IPS-18a (cell line): ENCODE data around the gene TPM3.
"Not testable (repeated sequence)": the region's sequence is repeated elsewhere in the genome, so short reads cannot be mapped to it uniquely, and the experiment has no call there.

Experiments used
- H3K27ac ChIP-seq: one replicate; pipeline ENCODE4 v1.5.1; 2013; ENCODE audit warnings: low read length
- H3K27me3 ChIP-seq: one replicate; pipeline ENCODE4 v1.6.1; 2013; ENCODE audit warnings: mild to moderate bottlenecking, low read length; ENCODE audit not compliant: control insufficient read depth, insufficient read depth
- H3K36me3 ChIP-seq: one replicate; pipeline ENCODE4 v1.6.1; 2013; ENCODE audit warnings: low read depth, low read length; ENCODE audit not compliant: control insufficient read depth
- H3K4me1 ChIP-seq: one replicate; pipeline ENCODE4 v1.6.1; 2013; ENCODE audit warnings: low read depth, low read length; ENCODE audit not compliant: control insufficient read depth
- H3K4me3 ChIP-seq: one replicate; pipeline ENCODE4 v1.5.1; 2013; ENCODE audit warnings: low read length
- H3K9ac ChIP-seq: one replicate; pipeline ENCODE4 v1.6.1; 2013; ENCODE audit warnings: mild to moderate bottlenecking, low read length, moderate library complexity
- H3K9me3 ChIP-seq: one replicate; pipeline ENCODE4 v1.6.1; 2013; ENCODE audit warnings: low read depth, low read length; ENCODE audit not compliant: control insufficient read depth

TPM3 gene

DNA sequence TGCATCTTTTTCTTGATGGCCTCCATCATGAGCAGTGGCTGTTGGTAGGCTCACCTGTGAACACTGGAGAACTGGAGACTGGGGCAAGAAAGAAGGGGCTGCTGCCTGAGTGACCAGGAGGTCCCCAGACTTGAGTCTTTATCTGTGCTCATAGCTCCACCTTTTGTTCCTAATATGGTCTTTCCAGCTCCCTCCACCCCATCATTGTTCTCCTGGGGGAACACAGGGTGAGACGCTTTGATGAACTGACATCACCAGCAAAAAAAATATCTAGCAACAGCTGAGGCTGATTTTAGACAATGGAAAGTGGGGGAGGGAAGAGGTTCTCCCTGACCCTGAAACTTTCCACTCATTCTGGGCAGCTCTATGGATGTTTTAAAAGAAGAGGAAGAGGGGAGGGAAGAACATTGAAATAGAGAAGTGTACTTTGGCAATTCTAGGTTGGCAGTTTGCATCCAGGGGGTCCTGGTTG lies at the start of gene TPM3:
Gene TPM3, minus strand, starts transcription at position 111 of the 472 bp plus-strand sequence. Its CDS starts 82 bp downstream, at position 29.
- Histone ChIP-seq H3K9ac (no peak within 1 kb of the TSS), H3K4me3 (no peak within 1 kb of the TSS), H3K27me3 (no peaks in the 10 kb centered on the region), H3K9me3 (no peaks in the 10 kb centered on the region), H3K27ac (no peak within 1 kb of the TSS), H3K36me3 (no peaks in the 10 kb centered on the region), H3K4me1 (peaks cover 9% of the 10 kb centered on the region)

DNA sequence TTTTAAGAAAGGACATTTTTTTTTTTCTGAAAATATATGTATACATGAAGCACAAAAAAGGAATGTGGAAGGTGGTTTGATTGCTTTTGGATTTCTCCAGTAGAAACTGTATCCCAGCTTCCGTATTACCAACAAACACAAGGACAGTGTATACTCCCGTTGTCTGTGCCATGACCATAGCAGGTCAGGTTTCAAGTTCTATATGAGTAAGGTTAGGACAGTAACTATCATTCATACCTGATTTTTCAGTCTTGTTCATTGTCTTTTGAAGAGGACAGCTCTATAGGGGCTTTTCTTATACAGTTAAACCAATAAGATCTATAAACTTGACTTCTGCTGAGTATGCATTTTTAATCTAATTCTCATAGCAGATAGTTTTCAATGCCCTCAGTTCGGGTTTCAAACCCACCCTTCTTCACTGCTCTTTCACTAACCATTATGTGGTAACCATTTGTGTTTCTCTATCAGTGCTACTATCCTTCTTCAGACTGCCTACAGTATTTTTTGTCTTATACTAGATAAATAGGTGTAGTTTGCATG lies 48.5 kb upstream of the TPM3 start:
- Histone ChIP-seq H3K4me3 (no peak overlapping the region), H3K9ac (no peak overlapping the region), H3K36me3 (peaks cover 96% of the 10 kb centered on the region), H3K9me3 (no peaks in the 10 kb centered on the region), H3K27me3 (no peaks in the 10 kb centered on the region), H3K4me1 (no peaks in the 10 kb centered on the region), H3K27ac (no peak overlapping the region)

DNA sequence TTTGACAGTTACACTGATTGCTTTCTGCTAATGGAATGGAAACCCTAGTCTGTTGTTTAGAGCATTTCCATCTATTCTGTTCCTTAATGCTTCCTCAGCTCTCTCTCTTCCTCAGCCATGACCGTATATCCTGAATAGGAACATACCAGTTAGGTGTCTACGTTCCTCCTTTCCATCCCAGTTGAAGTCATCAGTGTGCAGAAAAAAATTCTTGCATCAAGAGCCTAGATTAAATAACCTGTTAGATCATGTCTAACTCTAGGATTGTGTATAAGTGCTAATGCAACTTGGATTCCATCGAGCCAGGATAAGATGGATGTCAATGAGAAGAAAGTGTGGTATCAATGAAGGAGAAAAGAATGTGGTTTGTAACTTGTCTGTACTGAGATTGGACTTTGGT lies 47.6 kb upstream of the TPM3 start:
- Histone ChIP-seq H3K9ac (no peak overlapping the region), H3K9me3 (no peaks in the 10 kb centered on the region), H3K4me3 (no peak overlapping the region), H3K36me3 (peaks cover 96% of the 10 kb centered on the region), H3K4me1 (no peaks in the 10 kb centered on the region), H3K27ac (no peak overlapping the region), H3K27me3 (no peaks in the 10 kb centered on the region)

DNA sequence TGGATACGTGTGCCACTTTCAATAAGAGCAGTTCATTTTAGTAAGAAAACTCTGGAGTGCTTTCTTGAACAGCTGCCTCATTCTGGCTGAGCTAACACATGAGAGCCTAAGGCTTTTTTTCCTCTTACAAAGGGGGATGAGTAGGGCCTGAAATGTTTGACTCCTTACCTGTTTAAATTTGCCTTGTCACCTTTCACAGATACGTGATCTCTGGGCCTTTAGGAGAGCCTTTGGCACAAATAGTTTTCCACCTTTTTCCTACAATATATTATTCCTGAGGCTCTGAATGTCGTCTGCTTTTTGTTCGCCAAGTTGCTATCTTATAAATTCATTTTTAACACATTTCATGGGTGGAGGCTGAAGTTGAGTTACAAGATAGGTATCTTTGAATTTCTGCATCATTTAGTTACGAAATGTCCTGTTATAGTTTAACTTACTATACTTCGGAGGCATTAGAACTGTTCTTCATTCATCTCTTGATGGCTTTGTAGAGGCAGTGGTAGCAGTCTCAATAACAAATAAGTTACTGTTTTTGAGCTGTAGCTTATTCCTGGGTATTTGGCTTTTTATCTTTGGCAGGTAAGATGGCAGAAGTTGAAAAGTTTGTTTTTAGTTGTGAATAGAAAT lies 46.1 kb upstream of the TPM3 start:
- H3K27ac ChIP-seq = no peak overlapping the region
- no peaks in the 10 kb centered on the region for H3K27me3 ChIP-seq
- no peaks in the 10 kb centered on the region for H3K9me3 ChIP-seq
- H3K9ac ChIP-seq = no peak overlapping the region
- H3K4me1 ChIP-seq = no peaks in the 10 kb centered on the region
- H3K4me3 ChIP-seq = no peak overlapping the region
- peaks cover 89% of the 10 kb centered on the region for H3K36me3 ChIP-seq

DNA sequence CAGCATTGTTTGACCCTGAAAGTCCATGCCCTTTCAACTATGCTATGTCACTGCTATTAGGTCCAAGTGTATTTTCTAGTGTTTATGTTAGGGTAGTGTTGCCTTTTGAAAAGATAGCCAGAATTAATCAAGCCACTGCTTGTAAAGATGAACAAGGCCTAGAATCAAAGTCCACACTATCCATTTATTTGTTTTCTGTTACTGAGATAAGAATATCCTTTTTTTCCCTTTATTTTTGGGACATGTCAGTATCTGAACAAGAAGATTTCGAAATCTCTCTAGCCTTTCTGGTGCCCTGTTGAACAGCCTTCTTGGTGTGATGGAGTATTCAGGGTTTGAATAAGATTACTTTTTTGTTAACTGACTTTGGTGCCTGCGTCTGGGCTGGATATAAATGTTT lies 45.5 kb upstream of the TPM3 start:
- no peaks in the 10 kb centered on the region for H3K9me3 ChIP-seq
- no peak overlapping the region for H3K4me3 ChIP-seq
- H3K27ac ChIP-seq = no peak overlapping the region
- H3K4me1 ChIP-seq = no peaks in the 10 kb centered on the region
- no peak overlapping the region for H3K9ac ChIP-seq
- no peaks in the 10 kb centered on the region for H3K27me3 ChIP-seq
- H3K36me3 ChIP-seq = peaks cover 87% of the 10 kb centered on the region

DNA sequence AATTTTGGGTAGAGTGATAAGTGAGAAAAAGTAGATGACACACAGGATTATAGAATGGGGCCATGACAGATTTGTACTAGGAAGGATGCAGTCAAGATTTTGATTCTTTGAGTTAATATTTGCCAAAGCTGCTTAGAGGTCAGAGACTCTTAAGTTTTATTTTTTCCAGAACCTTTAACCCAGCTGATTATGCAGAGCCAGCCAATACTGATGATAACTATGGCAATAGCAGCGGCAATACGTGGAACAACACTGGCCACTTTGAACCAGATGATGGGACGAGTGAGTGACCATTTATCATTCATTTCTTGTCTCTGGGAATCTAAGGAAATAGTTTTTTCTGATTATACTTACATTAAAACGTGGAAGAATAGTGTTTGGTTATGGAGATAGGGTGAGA lies 45.0 kb upstream of the TPM3 start:
- Histone ChIP-seq H3K36me3 (peaks cover 85% of the 10 kb centered on the region), H3K9ac (no peak overlapping the region), H3K9me3 (no peaks in the 10 kb centered on the region), H3K4me3 (no peak overlapping the region), H3K27me3 (no peaks in the 10 kb centered on the region), H3K4me1 (no peaks in the 10 kb centered on the region), H3K27ac (no peak overlapping the region)

DNA sequence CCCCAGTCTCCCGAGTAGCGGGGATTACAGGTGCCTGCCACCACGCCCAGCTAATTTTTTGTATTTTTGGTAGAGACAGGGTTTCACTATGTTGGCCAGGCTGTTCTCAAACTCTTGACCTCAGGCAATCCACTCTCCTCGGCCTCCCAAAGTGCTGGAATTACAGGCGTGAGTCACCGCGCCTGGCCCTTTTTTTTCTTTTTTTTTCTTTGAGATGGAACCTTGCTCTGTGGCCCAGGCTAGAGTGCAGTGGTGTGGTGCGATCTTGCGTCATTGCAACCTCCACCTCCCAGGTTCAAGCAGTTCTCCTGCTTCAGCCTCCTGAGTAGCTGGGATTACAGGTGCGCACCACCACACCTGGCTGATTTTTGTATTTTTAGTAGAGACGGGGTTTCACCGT lies 41.2 kb upstream of the TPM3 start:
- H3K9ac ChIP-seq, H3K4me1 ChIP-seq, H3K9me3 ChIP-seq, H3K27ac ChIP-seq, H3K27me3 ChIP-seq, H3K4me3 ChIP-seq: not testable (repeated sequence)
- H3K36me3 ChIP-seq = peaks cover 87% of the 10 kb centered on the region

DNA sequence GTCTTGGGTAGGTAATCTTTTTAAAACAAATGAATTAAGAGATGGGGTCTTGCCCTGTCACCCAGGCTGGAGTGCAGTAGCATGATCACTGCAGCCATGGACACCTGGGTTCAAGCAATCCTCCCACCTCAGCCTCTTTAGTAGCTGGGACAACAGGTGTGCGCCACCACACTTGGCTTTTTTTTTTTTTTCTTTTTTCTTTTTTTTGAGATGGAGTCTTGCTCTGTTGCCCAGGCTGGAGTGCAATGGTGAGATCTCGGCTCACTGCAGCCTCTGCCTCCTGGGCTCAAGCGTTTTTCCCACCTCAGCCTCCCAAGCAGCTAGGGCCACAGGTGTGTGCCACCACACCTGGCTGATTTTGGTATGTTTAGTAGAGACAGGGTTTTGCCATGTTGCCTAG lies 39.2 kb upstream of the TPM3 start:
- not testable (repeated sequence) for H3K4me3 ChIP-seq, H3K4me1 ChIP-seq, H3K27me3 ChIP-seq, H3K9me3 ChIP-seq, H3K9ac ChIP-seq, H3K27ac ChIP-seq
- H3K36me3 ChIP-seq = peaks cover 86% of the 10 kb centered on the region

DNA sequence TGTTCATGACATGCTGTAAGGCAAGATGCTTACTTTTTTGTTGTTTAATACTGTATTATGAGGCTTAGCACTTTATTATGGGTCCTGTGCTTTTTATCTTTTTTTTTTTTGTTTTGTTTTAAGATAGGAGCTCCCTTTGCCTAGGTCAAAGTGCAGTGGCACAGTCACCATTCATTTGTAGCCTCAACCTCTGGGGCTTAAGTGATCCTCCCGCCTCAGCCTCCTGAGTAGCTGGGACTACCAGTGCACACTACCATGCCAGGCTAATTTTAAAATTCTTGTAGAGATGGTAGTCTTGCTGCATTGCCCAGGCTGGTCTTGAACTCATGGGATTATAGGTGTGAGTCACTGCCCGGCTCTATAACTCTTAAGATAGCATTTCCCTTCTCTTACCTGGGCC lies 33.5 kb upstream of the TPM3 start:
- peaks cover 60% of the 10 kb centered on the region for H3K36me3 ChIP-seq
- no peaks in the 10 kb centered on the region for H3K9me3 ChIP-seq
- peaks cover 5% of the 10 kb centered on the region for H3K4me1 ChIP-seq
- H3K9ac ChIP-seq = no peak overlapping the region
- H3K27ac ChIP-seq = no peak overlapping the region
- no peak overlapping the region for H3K4me3 ChIP-seq
- no peaks in the 10 kb centered on the region for H3K27me3 ChIP-seq

DNA sequence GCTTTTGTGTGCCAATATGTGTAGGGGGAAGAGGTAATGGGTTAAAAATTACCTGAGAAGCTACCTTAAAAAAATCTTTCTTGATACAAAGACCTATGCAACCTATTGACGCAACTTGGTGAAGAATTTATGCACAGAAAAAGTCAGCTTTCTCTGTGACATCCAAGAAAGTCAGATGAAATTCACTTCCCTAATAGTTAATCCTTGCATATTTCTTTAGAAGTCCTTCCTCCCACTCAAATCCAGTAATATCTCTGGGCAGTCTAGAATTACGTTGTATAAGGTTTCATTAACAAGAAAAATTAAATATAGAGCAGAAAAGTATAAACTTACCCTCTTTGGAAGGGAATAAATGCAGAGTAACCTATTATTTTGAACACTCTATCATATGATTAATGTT lies 31.7 kb upstream of the TPM3 start:
- Histone ChIP-seq H3K9ac (peak overlapping the region; percentile 88), H3K4me3 (peak overlapping the region; percentile 82), H3K36me3 (peaks cover 50% of the 10 kb centered on the region), H3K9me3 (no peaks in the 10 kb centered on the region), H3K27ac (no peak overlapping the region), H3K4me1 (peaks cover 12% of the 10 kb centered on the region), H3K27me3 (no peaks in the 10 kb centered on the region)

DNA sequence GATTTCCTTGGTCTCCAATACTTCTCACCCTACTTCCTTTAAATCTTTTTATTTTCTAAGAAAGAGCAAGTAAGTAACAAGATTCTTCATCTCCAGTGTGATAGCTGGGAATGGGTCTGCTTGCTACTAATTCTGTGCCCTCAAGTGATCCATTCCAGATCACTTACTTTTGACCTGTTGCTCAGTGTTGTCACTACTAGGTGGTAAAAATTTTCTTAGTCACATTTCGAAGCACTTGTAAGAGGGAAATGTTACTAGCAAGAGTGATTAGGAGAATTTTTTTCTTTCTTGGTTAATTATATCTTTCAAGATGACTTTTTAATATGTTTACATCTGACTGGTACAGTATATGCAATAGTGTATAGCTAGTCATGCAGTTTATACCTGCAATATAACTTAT lies 31.0 kb upstream of the TPM3 start:
- peak overlapping the region; percentile 82 for H3K4me3 ChIP-seq
- peak overlapping the region; percentile 88 for H3K9ac ChIP-seq
- no peak overlapping the region for H3K27ac ChIP-seq
- H3K36me3 ChIP-seq = peaks cover 51% of the 10 kb centered on the region
- no peaks in the 10 kb centered on the region for H3K9me3 ChIP-seq
- peaks cover 15% of the 10 kb centered on the region for H3K4me1 ChIP-seq
- no peaks in the 10 kb centered on the region for H3K27me3 ChIP-seq

DNA sequence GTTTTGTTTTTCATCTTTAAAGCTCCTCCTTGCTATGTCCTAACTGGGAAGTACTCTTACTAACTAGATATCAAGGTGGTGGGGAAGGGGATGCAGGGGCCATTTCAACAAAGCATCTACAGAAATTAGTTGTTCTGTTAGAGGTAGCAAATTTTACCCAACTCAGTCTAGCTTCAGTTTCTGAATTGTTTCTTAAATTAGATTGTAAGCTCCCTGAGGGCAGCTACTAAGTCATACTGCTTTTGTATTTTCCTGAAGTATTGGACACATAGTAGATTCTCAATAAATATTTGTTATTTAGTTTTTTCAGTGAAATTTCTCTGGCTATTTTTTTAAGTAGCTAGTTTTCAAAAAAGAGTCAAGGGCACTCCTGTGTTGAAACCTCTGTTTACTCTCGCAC lies 30.6 kb upstream of the TPM3 start:
- H3K9me3 ChIP-seq = no peaks in the 10 kb centered on the region
- peak overlapping the region; percentile 82 for H3K4me3 ChIP-seq
- H3K4me1 ChIP-seq = peaks cover 15% of the 10 kb centered on the region
- no peak overlapping the region for H3K27ac ChIP-seq
- H3K27me3 ChIP-seq = no peaks in the 10 kb centered on the region
- H3K36me3 ChIP-seq = peaks cover 51% of the 10 kb centered on the region
- H3K9ac ChIP-seq = peak overlapping the region; percentile 88
